K562 (cell line): ENCODE data around the gene RASGRP1. TPM values are rescaled to one million over a fixed set of nuclear protein-coding genes. Genes with fewer than 3 reads are reported as not detected.
A peak's percentile ranks its signal among the peaks of the same experiment; 100 is the strongest.

Experiments
- ATF2 ChIP-seq: sonication (generic); formaldehyde crosslinking; IDR thresholded peaks from 2 replicates; pipeline ENCODE4 v1.8.1; 2022; ENCODE audit warnings: missing genetic modification reagents
- BRF2 ChIP-seq: IDR thresholded peaks from 3 replicates; pipeline ENCODE4 v1.6.1; 2011; ENCODE audit warnings: borderline replicate concordance, mild to moderate bottlenecking; ENCODE audit not compliant: insufficient read length, insufficient read depth
- CBFA2T2 ChIP-seq: fragments of 450-650 bp; conservative IDR thresholded peaks from 2 replicates; pipeline ENCODE4 v1.6.1; 2017; ENCODE audit warnings: mild to moderate bottlenecking
- CHD2 ChIP-seq: IDR thresholded peaks from 2 replicates; pipeline ENCODE4 v1.6.1; 2011; ENCODE audit warnings: low read depth, low read length
- DLX4 ChIP-seq: fragments of 250-450 bp; sonication (Bioruptor Pico); IDR thresholded peaks from 2 replicates; pipeline ENCODE4 v1.6.1; 2021; ENCODE audit warnings: mild to moderate bottlenecking
- FUS ChIP-seq: fragments of 200-400 bp; formaldehyde crosslinking; optimal IDR thresholded peaks from 2 replicates; pipeline ENCODE3; 2017; ENCODE audit warnings: low read depth, low read length
- GTF3C2 ChIP-seq: IDR thresholded peaks from 3 replicates; pipeline ENCODE4 v1.6.1; 2011; ENCODE audit warnings: borderline replicate concordance, mild to moderate bottlenecking, moderate library complexity; ENCODE audit not compliant: insufficient read length; ENCODE audit errors: extremely low read depth
- HDGF ChIP-seq: fragments of 450-650 bp; IDR thresholded peaks from 2 replicates; pipeline ENCODE4 v1.6.1; 2016
- KLF16 ChIP-seq: IDR thresholded peaks from 2 replicates; pipeline ENCODE4 v1.6.1; 2016; ENCODE audit warnings: antibody characterized with exemption
- MYBL2 ChIP-seq, 2 experiments: fragments of 450-650 bp in 1 of 2; sonication (generic) in 1 of 2; formaldehyde crosslinking in 1 of 2; IDR thresholded peaks; 2 replicates each; pipeline versions ENCODE4 v1.6.1 to v1.8.1; 2017 to 2022; ENCODE audit warnings: borderline replicate concordance in 1 of 2, inconsistent platforms in 1 of 2, low read depth in 1 of 2, mild to moderate bottlenecking in 1 of 2, missing genetic modification reagents in 1 of 2, moderate library complexity in 1 of 2
- NR2C2 ChIP-seq, 2 experiments: fragments of 200-800 bp in 1 of 2; sonication (Bioruptor generic) in 1 of 2; sonication (generic) in 1 of 2; formaldehyde crosslinking in 1 of 2; IDR thresholded peaks; 2 replicates each; pipeline versions ENCODE4 v1.6.1 to v1.8.0; 2016 to 2022; ENCODE audit warnings: mild to moderate bottlenecking in 1 of 2, missing compliant biosample characterization in 1 of 2, missing genetic modification characterization in 1 of 2, missing genetic modification reagents in 1 of 2
- PHB ChIP-seq: fragments of 250-450 bp; sonication (Bioruptor Pico); IDR thresholded peaks from 2 replicates; pipeline ENCODE4 v1.5.0; 2021
- PRMT5 ChIP-seq: sonication (generic); formaldehyde crosslinking; IDR thresholded peaks from 2 replicates; pipeline ENCODE4 v1.5.0; 2020; ENCODE audit warnings: missing genetic modification reagents
- SAFB ChIP-seq: fragments of 200-400 bp; formaldehyde crosslinking; IDR thresholded peaks from 2 replicates; pipeline ENCODE4 v1.6.1; 2017; ENCODE audit warnings: low read depth, low read length, borderline replicate concordance
- TEAD2 ChIP-seq: fragments of 450-650 bp; IDR thresholded peaks from 2 replicates; pipeline ENCODE4 v1.6.1; 2016; ENCODE audit warnings: missing genetic modification characterization, control low read depth, missing compliant biosample characterization
- TGIF2 ChIP-seq: sonication (generic); formaldehyde crosslinking; IDR thresholded peaks from 2 replicates; pipeline ENCODE4 v1.8.1; 2022; ENCODE audit warnings: mild to moderate bottlenecking, missing genetic modification reagents, moderate library complexity
- U2AF2 ChIP-seq: fragments of 200-400 bp; formaldehyde crosslinking; optimal IDR thresholded peaks from 2 replicates; pipeline ENCODE3; 2017; ENCODE audit warnings: low read depth, mild to moderate bottlenecking, low read length
- XRCC5 ChIP-seq: fragments of 200-400 bp; formaldehyde crosslinking; IDR thresholded peaks from 2 replicates; pipeline ENCODE4 v1.6.1; 2017; ENCODE audit warnings: low read depth, mild to moderate bottlenecking, low read length
- ZNF23 ChIP-seq: fragments of 250-450 bp; sonication (Bioruptor Pico); IDR thresholded peaks from 2 replicates; pipeline ENCODE4 v1.4.0; 2020; ENCODE audit warnings: mild to moderate bottlenecking
- ZNF277 ChIP-seq: fragments of 250-450 bp; sonication (Bioruptor Pico); IDR thresholded peaks from 2 replicates; pipeline ENCODE4 v1.8.0; 2022; ENCODE audit warnings: inconsistent platforms, mild to moderate bottlenecking, moderate library complexity, borderline replicate concordance
- ZNF695 ChIP-seq: fragments of 450-650 bp; formaldehyde crosslinking; IDR thresholded peaks from 2 replicates; pipeline ENCODE4 v1.4.0; 2020; ENCODE audit warnings: mild to moderate bottlenecking, moderate library complexity
- polyA plus RNA-seq, 8 experiments: library from polyadenylated mRNA; depleted of rRNA in 4 of 8; stranded (reverse) in 5 of 8; unstranded in 3 of 8; fragments of >200 nt; fragmentation: Nextera tagmentation in 2 of 8; fragmentation: Illumina TruSeq in 1 of 8; extraction: Ambion mirVana in 2 of 8; extraction: Trizol in 1 of 8; gene quantifications; 2 replicates each; pipeline versions ENCODE4 v1.2.1 to v1.2.3, GENCODE V29; 2011 to 2014; ENCODE audit warnings: inconsistent platforms in 1 of 8, missing spikeins in 1 of 8
- total RNA-seq, 7 experiments: library from RNA; depleted of rRNA in 6 of 7; stranded (reverse); fragments of >200 nt in 6 of 7; fragmentation: Illumina TruSeq in 2 of 7; extraction: Trizol in 2 of 7; gene quantifications; 2 replicates each; pipeline versions ENCODE4 v1.2.1 to v1.2.3, GENCODE V29; 2011 to 2021; ENCODE audit warnings: low replicate concordance in 1 of 7

Gene RASGRP1
- total and polyA plus RNA-seq, 9 of the 15 experiments (the other 6 are each of a cell fraction or from before 2014, with no cell fraction given), result 0.14 to 0.72 (median 0.31) TPM

- TF ChIP-seq GTF3C2 (no peak), FUS (no peak), SAFB (no peak), U2AF2 (no peak), ZNF277 (no peak), BRF2 (no peak), KLF16 (no peak), XRCC5 (peak; percentile 97), PHB (0 out of 2 replicates have a peak, but pooled peaks have one; percentile 10), HDGF (no peak), MYBL2 (IDR thresholded peaks at IDR 0.05; ENCODE audit: low read depth) (peak; percentile 69), MYBL2 (CRISPR knock-in tag; IDR thresholded peaks at IDR 0.05; ENCODE audit: borderline replicate concordance) (no peak), TGIF2 (no peak), ZNF695 (CRISPR knock-in tag) (no peak), CHD2 (no peak), ZNF23 (no peak), NR2C2 (CRISPR knock-in tag; IDR thresholded peaks at IDR 0.05) (peak; percentile 91), NR2C2 (tag; IDR thresholded peaks at IDR 0.05) (peak; percentile 98), CBFA2T2 (no peak), ATF2 (CRISPR knock-in tag) (no peak), TEAD2 (tag) (no peak), DLX4 (CRISPR knock-in tag) (no peak), PRMT5 (CRISPR knock-in tag) (no peak)
Observed at GRCh38 chr15:38453971-38454695, 110.5 kb downstream of the RASGRP1 start, which contains the start of gene FAM98B (continued).
